GM23248 (cell line): Measurements from ENCODE around the gene MINDY3. TPM values are rescaled to one million over a fixed set of nuclear protein-coding genes. Genes with fewer than 3 reads are reported as not detected.
"Not testable (repeated sequence)": the region's sequence is repeated elsewhere in the genome, so short reads cannot be mapped to it uniquely, and the experiment has no call there.

Experiments
- DNase-seq: peaks from one replicate; pipeline ENCODE4 v3.0.0-alpha.2; 2015
- H2AFZ ChIP-seq: fragments of 200-600 bp; sonication (generic); 2 replicates; pipeline ENCODE4 v1.6.1; 2016; ENCODE audit warnings: antibody characterized with exemption
- H3F3A ChIP-seq: fragments of 200-600 bp; sonication (generic); 2 replicates; pipeline ENCODE4 v1.6.1; 2016; ENCODE audit warnings: mild to moderate bottlenecking, antibody characterized with exemption, mixed run types; ENCODE audit not compliant: insufficient read depth
- H3K27ac ChIP-seq: fragments of 200-600 bp; sonication (generic); 2 replicates; pipeline ENCODE4 v1.5.1; 2016; ENCODE audit warnings: mild to moderate bottlenecking
- H3K27me3 ChIP-seq: fragments of 200-600 bp; sonication (generic); replicated peaks from 2 replicates; pipeline ENCODE4 v1.6.1; 2016; ENCODE audit warnings: mild to moderate bottlenecking; ENCODE audit not compliant: insufficient read depth
- H3K36me3 ChIP-seq: fragments of 200-600 bp; sonication (generic); 2 replicates; pipeline ENCODE4 v1.6.1; 2016; ENCODE audit warnings: low read depth, mild to moderate bottlenecking
- H3K4me1 ChIP-seq: fragments of 200-600 bp; sonication (generic); 2 replicates; pipeline ENCODE4 v1.6.1; 2016; ENCODE audit warnings: mild to moderate bottlenecking; ENCODE audit not compliant: insufficient read depth
- H3K4me2 ChIP-seq: fragments of 200-600 bp; sonication (generic); one replicate; pipeline ENCODE4 v1.6.1; 2016; ENCODE audit warnings: mild to moderate bottlenecking; ENCODE audit not compliant: unreplicated experiment
- H3K4me3 ChIP-seq: fragments of 200-600 bp; sonication (generic); 2 replicates; pipeline ENCODE4 v1.5.1; 2016; ENCODE audit warnings: mild to moderate bottlenecking
- H3K79me2 ChIP-seq: fragments of 200-600 bp; sonication (generic); 2 replicates; pipeline ENCODE4 v1.6.1; 2016; ENCODE audit warnings: mild to moderate bottlenecking; ENCODE audit not compliant: insufficient read depth
- H3K9ac ChIP-seq: fragments of 200-600 bp; sonication (generic); 2 replicates; pipeline ENCODE4 v1.6.1; 2016; ENCODE audit warnings: mild to moderate bottlenecking
- H3K9me2 ChIP-seq: fragments of 200-600 bp; sonication (generic); 2 replicates; pipeline ENCODE4 v1.6.1; 2016; ENCODE audit warnings: mixed run types, mild to moderate bottlenecking, moderate library complexity; ENCODE audit not compliant: insufficient read depth
- H3K9me3 ChIP-seq: fragments of 200-600 bp; sonication (generic); one replicate; pipeline ENCODE4 v1.6.1; 2017; ENCODE audit warnings: low read depth
- H4K20me1 ChIP-seq: fragments of 200-600 bp; sonication (generic); 2 replicates; pipeline ENCODE4 v1.6.0; 2016; ENCODE audit not compliant: insufficient read depth
- EZH2 ChIP-seq: fragments of 200-600 bp; sonication (generic); IDR thresholded peaks from 2 replicates; pipeline ENCODE4 v1.6.1; 2018; ENCODE audit warnings: antibody characterized with exemption, mild to moderate bottlenecking; ENCODE audit not compliant: insufficient read depth, poor library complexity, severe bottlenecking
- EZH2phosphoT487 ChIP-seq: fragments of 200-600 bp; sonication (generic); IDR thresholded peaks from 2 replicates; pipeline ENCODE4 v1.6.1; 2018; ENCODE audit warnings: antibody characterized with exemption, moderate library complexity, mild to moderate bottlenecking, low read depth; ENCODE audit not compliant: insufficient read depth
- WGBS, 2 experiments: methylation state at CpG; one replicate each; pipeline ENCODE4 v1.1.6; 2015 to 2017; ENCODE audit warnings: low lambda C conversion rate in 2 of 2, low coverage in 1 of 2; ENCODE audit errors: missing lambda C conversion rate in 2 of 2; 5-methylcytosine and 5-hydroxymethylcytosine counted together
- in situ Hi-C: fragments of 300-500 bp; cut with MboI; formaldehyde crosslinking; loops from 2 replicates; pipeline ENCODE4 v1.15.0; 2020
- polyA plus RNA-seq: library from polyadenylated mRNA; unstranded; fragments of >200 nt; fragmentation: Nextera tagmentation; extraction: Ambion mirVana; gene quantifications from 2 replicates; pipeline ENCODE4 v1.2.1, GENCODE V29; 2016
- total RNA-seq: library from RNA; depleted of rRNA; stranded (reverse); fragments of >200 nt; shearing (Covaris generic); gene quantifications from 2 replicates; pipeline ENCODE4 v1.2.3, GENCODE V29; 2014

The MINDY3 gene
- total and polyA plus RNA-seq, 2 experiments from 2014 or later = 37.2 to 43.1 TPM

- 85 to 89% methylated on average over 4 of the region's 4 CpGs for WGBS, 2 experiments
- TF ChIP-seq EZH2phosphoT487 (no peak), EZH2 (no peak)
- no peak overlapping the region for H3K27ac ChIP-seq
These were observed 77.5 kb downstream of the MINDY3 start for GRCh38 chr10:15782851-15783250.

GRCh38 chr10:15781381-15781960, 78.8 kb downstream of the MINDY3 start:
- DNase-seq = no peak
- no peak overlapping the region for H3K4me2 ChIP-seq

More at GRCh38 chr10:15782851-15783250, 77.5 kb downstream of the MINDY3 start:
- Histone ChIP-seq H3K9me3 (no peaks in the 10 kb centered on the region), H3K4me1 (peaks cover 10% of the 10 kb centered on the region; the same call in 1 of the 2 replicates), H3K36me3 (peaks cover 29% of the 10 kb centered on the region), H4K20me1 (no peaks in the 10 kb centered on the region), H3K4me3 (no peak overlapping the region), H3K27me3 (no peaks in the 10 kb centered on the region), H3K4me2 (no peak overlapping the region), H3K79me2 (no peaks in the 10 kb centered on the region), H3K9me2 (no peaks in the 10 kb centered on the region; the same call in 1 of the 2 replicates), H2AFZ (no peak overlapping the region), H3F3A (no peaks in the 10 kb centered on the region), H3K9ac (no peak overlapping the region)
- in situ Hi-C loops = no loop called here
- DNase-seq = no peak

GRCh38 chr10:15780353-15781135, 79.8 kb downstream of the MINDY3 start:
- peaks cover 14% of the 10 kb centered on the region for H3K4me1 ChIP-seq
- no peak overlapping the region for H3K27ac ChIP-seq
- H3K36me3 ChIP-seq = peaks cover 25% of the 10 kb centered on the region
- in situ Hi-C loops = no loop called here
- H4K20me1 ChIP-seq = no peaks in the 10 kb centered on the region
- no peak overlapping the region for H2AFZ ChIP-seq
- no peak for TF ChIP-seq EZH2
- no peak for TF ChIP-seq EZH2phosphoT487
- H3K4me3 ChIP-seq = no peak overlapping the region
- H3F3A ChIP-seq = peaks cover 4% of the 10 kb centered on the region; the same call in 1 of the 2 replicates
- H3K9me3 ChIP-seq = no peaks in the 10 kb centered on the region
- peak; percentile 31 for DNase-seq
- no peaks in the 10 kb centered on the region for H3K79me2 ChIP-seq
- H3K4me2 ChIP-seq = no peak overlapping the region
- H3K9me2 ChIP-seq = no peaks in the 10 kb centered on the region; the same call in 1 of the 2 replicates
- H3K9ac ChIP-seq = no peak overlapping the region
- WGBS, 2 experiments = 47 to 49% methylated on average over 6 of the region's 6 CpGs
- no peaks in the 10 kb centered on the region for H3K27me3 ChIP-seq

More at GRCh38 chr10:15781381-15781960, 78.8 kb downstream of the MINDY3 start:
- H3K79me2 ChIP-seq = no peaks in the 10 kb centered on the region
- H3K27ac ChIP-seq = no peak overlapping the region
- no peaks in the 10 kb centered on the region; the same call in 1 of the 2 replicates for H3F3A ChIP-seq
- peaks cover 31% of the 10 kb centered on the region for H3K36me3 ChIP-seq
- H3K9me2 ChIP-seq = no peaks in the 10 kb centered on the region; the same call in 1 of the 2 replicates
- TF ChIP-seq EZH2 (no peak), EZH2phosphoT487 (no peak)
- no peaks in the 10 kb centered on the region for H3K9me3 ChIP-seq
- H3K9ac ChIP-seq = no peak overlapping the region
- H3K4me3 ChIP-seq = no peak overlapping the region
- H3K4me1 ChIP-seq = peaks cover 10% of the 10 kb centered on the region; the same call in 1 of the 2 replicates
- WGBS, 2 experiments = 91 to 95% methylated on average over 7 of the region's 7 CpGs
- no peak overlapping the region for H2AFZ ChIP-seq
- no peaks in the 10 kb centered on the region for H4K20me1 ChIP-seq
- no peaks in the 10 kb centered on the region for H3K27me3 ChIP-seq
- in situ Hi-C loops = no loop called here

- peak; percentile 85 for DNase-seq
- H3K79me2 ChIP-seq = no peaks in the 10 kb centered on the region
- no peak overlapping the region for H3K4me3 ChIP-seq
- 0 out of 2 replicates have a peak overlapping the region, but pooled peaks have one; percentile 0 for H3K9ac ChIP-seq
- H3F3A ChIP-seq = peaks cover 4% of the 10 kb centered on the region; the same call in 1 of the 2 replicates
- no peaks in the 10 kb centered on the region for H3K27me3 ChIP-seq
- peak overlapping the region; percentile 30 for H3K4me2 ChIP-seq
- TF ChIP-seq EZH2phosphoT487 (no peak), EZH2 (no peak)
- peaks cover 16% of the 10 kb centered on the region for H3K4me1 ChIP-seq
- H3K9me2 ChIP-seq = no peaks in the 10 kb centered on the region
- H3K36me3 ChIP-seq = peaks cover 16% of the 10 kb centered on the region; the same call in 1 of the 2 replicates
- H4K20me1 ChIP-seq = no peaks in the 10 kb centered on the region
- H3K27ac ChIP-seq = peak overlapping the region; percentile 2; the same call in 1 of the 2 replicates
- no peak overlapping the region for H2AFZ ChIP-seq
- in situ Hi-C loops = no loop called here
- 0 to 13% methylated on average over 1 of the region's 1 CpG for WGBS, 2 experiments
- H3K9me3 ChIP-seq = no peaks in the 10 kb centered on the region
These were observed 84.8 kb downstream of the MINDY3 start for GRCh38 chr10:15775513-15775912.

GRCh38 chr10:15774534-15774933, 85.8 kb downstream of the MINDY3 start:
- H3K79me2 ChIP-seq, H3K27me3 ChIP-seq, H4K20me1 ChIP-seq, H3K9me3 ChIP-seq, H3K4me3 ChIP-seq, H2AFZ ChIP-seq, H3K27ac ChIP-seq, in situ Hi-C loops, H3F3A ChIP-seq, DNase-seq, H3K9me2 ChIP-seq, H3K9ac ChIP-seq, H3K4me2 ChIP-seq: not testable (repeated sequence)
- Histone ChIP-seq H3K4me1 (peaks cover 12% of the 10 kb centered on the region), H3K36me3 (peaks cover 10% of the 10 kb centered on the region; the same call in 1 of the 2 replicates)
- 86 to 89% methylated on average over 4 of the region's 4 CpGs for WGBS, 2 experiments
